K562 (cell line): ENCODE data around the gene GLYATL1. TPM values are rescaled to one million over a fixed set of nuclear protein-coding genes. Genes with fewer than 3 reads are reported as not detected.

ENCODE experiments used
- ATAC-seq: fragments of 200-7000 bp; cut with Tn5 transposase; 3 replicates; pipeline ENCODE4 v1.9.1; 2020; ENCODE audit warnings: moderate library complexity
- BruUV-seq: library from RNA; stranded (reverse); fragments of 400-500 nt; replicated peaks from 2 replicates; lab custom pipeline; 2021; lab: Mats Ljungman, UMichigan
- CTCF ChIA-PET: fragments of 300-600 bp; formaldehyde crosslinking; extraction: SDS; loops from one replicate; lab custom pipeline; 2021; ENCODE audit warnings: low intra/inter-chr PET ratio; lab: Yijun Ruan, JAX
- POLR2A ChIA-PET: fragments of 300-600, 350-650 bp; sonication (Branson Sonifier 250); formaldehyde crosslinking; extraction: SDS; loops from one replicate; lab custom pipeline; 2021; ENCODE audit warnings: antibody characterized with exemption, inconsistent platforms; lab: Yijun Ruan, JAX
- DNase-seq, 4 experiments: peaks; one replicate each; pipeline versions ENCODE4 v3.0.0 to v3.0.0-alpha.2; 2011 to 2018; ENCODE audit warnings: low spot score in 3 of 4, mixed read lengths in 3 of 4; ENCODE audit errors: extremely low read depth in 1 of 4
- FAIRE-seq: peaks from 2 replicates; lab custom pipeline; 2011; peaks lifted over from hg19 to GRCh38; lab: Jason Lieb, UNC
- H2AFZ ChIP-seq: 2 replicates; pipeline ENCODE4 v1.6.0; 2011; ENCODE audit warnings: low read depth, low read length, control low read depth, inconsistent platforms
- H3K27ac ChIP-seq: fragments of 200-600 bp; 3 replicates; pipeline ENCODE4 v1.8.0; 2011; ENCODE audit warnings: low read depth, mild to moderate bottlenecking, control low read depth, inconsistent platforms, low read length, moderate library complexity, mixed read lengths; ENCODE audit errors: extremely low read depth
- H3K27me3 ChIP-seq, 2 experiments: fragments of 300-600 bp in 1 of 2; 2 replicates in 1 of 2; 3 replicates in 1 of 2; pipeline versions ENCODE4 v1.6.0 to v1.8.0; 2011; ENCODE audit warnings: inconsistent platforms in 2 of 2, low read length in 2 of 2, mild to moderate bottlenecking in 1 of 2, mixed read lengths in 1 of 2, moderate library complexity in 1 of 2; ENCODE audit not compliant: control insufficient read depth in 2 of 2, insufficient read depth in 2 of 2
- H3K36me3 ChIP-seq: fragments of 300-600 bp; 3 replicates; pipeline ENCODE4 v1.8.0; 2011; ENCODE audit warnings: mild to moderate bottlenecking, low read length, inconsistent platforms; ENCODE audit not compliant: control insufficient read depth, insufficient read depth
- H3K4me1 ChIP-seq, 2 experiments: fragments of 200-600 bp in 1 of 2; replicated peaks in 1 of 2; 2 replicates in 1 of 2; 3 replicates in 1 of 2; pipeline versions ENCODE4 v1.5.1 to v1.8.0; 2011; ENCODE audit warnings: inconsistent platforms in 2 of 2, low read length in 2 of 2, mild to moderate bottlenecking in 1 of 2, mixed read lengths in 1 of 2, moderate library complexity in 1 of 2; ENCODE audit not compliant: control insufficient read depth in 2 of 2, insufficient read depth in 2 of 2
- H3K4me2 ChIP-seq: 2 replicates; pipeline ENCODE4 v1.6.1; 2011; ENCODE audit warnings: low read length, control low read depth, inconsistent platforms, mixed read lengths; ENCODE audit not compliant: insufficient read depth
- H3K4me3 ChIP-seq: fragments of 200-600 bp; sonication (generic), shearing (Covaris generic); 2 replicates; pipeline ENCODE4 v1.5.1; 2016; ENCODE audit warnings: control low read depth, inconsistent platforms
- H3K79me2 ChIP-seq: fragments of 200-600 bp; 3 replicates; pipeline ENCODE4 v1.8.0; 2011; ENCODE audit warnings: low read length, inconsistent platforms; ENCODE audit not compliant: control insufficient read depth, insufficient read depth
- H3K9ac ChIP-seq, 2 experiments: 2 replicates each; pipeline versions ENCODE4 v1.6.0 to v1.6.1; 2011; ENCODE audit warnings: low read depth in 2 of 2, low read length in 2 of 2, control low read depth in 1 of 2, inconsistent platforms in 1 of 2, mild to moderate bottlenecking in 1 of 2, mixed read lengths in 1 of 2; ENCODE audit not compliant: insufficient read depth in 1 of 2
- H3K9me1 ChIP-seq: one replicate; pipeline ENCODE4 v1.6.0; 2011; ENCODE audit warnings: inconsistent platforms, mild to moderate bottlenecking, low read length, moderate library complexity; ENCODE audit not compliant: control insufficient read depth, insufficient read depth
- H3K9me3 ChIP-seq: replicated peaks from 2 replicates; pipeline ENCODE4 v1.5.1; 2011; ENCODE audit warnings: low read depth, low read length, inconsistent platforms; ENCODE audit not compliant: control insufficient read depth, insufficient read depth
- H4K20me1 ChIP-seq: replicated peaks from 2 replicates; pipeline ENCODE4 v1.6.1; 2011; ENCODE audit warnings: low read length, inconsistent platforms, mixed read lengths; ENCODE audit not compliant: control insufficient read depth, insufficient read depth
- CAMTA2 ChIP-seq: fragments of 250-450 bp; sonication (Bioruptor Pico); conservative IDR thresholded peaks from 2 replicates; pipeline ENCODE4 v1.5.1; 2022
- FOXO4 ChIP-seq: fragments of 450-650 bp; formaldehyde crosslinking; IDR thresholded peaks from 2 replicates; pipeline ENCODE4 v1.4.0; 2020; ENCODE audit warnings: mild to moderate bottlenecking, moderate library complexity
- HMG20B ChIP-seq: fragments of 250-450 bp; sonication (Bioruptor Pico); IDR thresholded peaks from 2 replicates; pipeline ENCODE4 v1.5.0; 2021; ENCODE audit warnings: mild to moderate bottlenecking
- HNRNPH1 ChIP-seq: fragments of 200-400 bp; formaldehyde crosslinking; optimal IDR thresholded peaks from 2 replicates; pipeline ENCODE3; 2017; ENCODE audit warnings: low read depth, mild to moderate bottlenecking, low read length, moderate library complexity
- LCOR ChIP-seq: sonication (generic); formaldehyde crosslinking; IDR thresholded peaks from 2 replicates; pipeline ENCODE4 v1.8.0; 2022; ENCODE audit warnings: mild to moderate bottlenecking, missing genetic modification reagents
- POLR2AphosphoS5 ChIP-seq: IDR thresholded peaks from 2 replicates; pipeline ENCODE4 v1.6.1; 2011; ENCODE audit warnings: mild to moderate bottlenecking, low read depth, low read length, moderate library complexity; ENCODE audit not compliant: control insufficient read depth, insufficient read depth
- POLR2B ChIP-seq: fragments of 450-650 bp; IDR thresholded peaks from 2 replicates; pipeline ENCODE4 v1.6.1; 2018; ENCODE audit warnings: low read depth; ENCODE audit not compliant: partially characterized antibody
- RNF2 ChIP-seq: sonication (generic); IDR thresholded peaks from 2 replicates; pipeline ENCODE4 v1.6.1; 2016
- SIN3A ChIP-seq, 2 experiments: fragments of 150-350 bp in 1 of 2; IDR thresholded peaks; 2 replicates each; pipeline ENCODE4 v1.6.1; 2011 to 2016; ENCODE audit warnings: borderline replicate concordance in 2 of 2, low read depth in 2 of 2, low read length in 2 of 2, mild to moderate bottlenecking in 2 of 2, moderate library complexity in 2 of 2; ENCODE audit not compliant: control insufficient read depth in 1 of 2
- SMAD1 ChIP-seq: fragments of 150-350 bp; IDR thresholded peaks from 2 replicates; pipeline ENCODE4 v1.6.1; 2014; ENCODE audit warnings: low read length, low read depth; ENCODE audit not compliant: partially characterized antibody
- SMARCB1 ChIP-seq: IDR thresholded peaks from 2 replicates; pipeline ENCODE4 v1.6.1; 2011; ENCODE audit warnings: improper control_type of control experiment, low read depth; ENCODE audit not compliant: insufficient read length
- STAT5B ChIP-seq: fragments of 250-450 bp; sonication (Bioruptor Pico); IDR thresholded peaks from 2 replicates; pipeline ENCODE4 v1.8.0; 2021; ENCODE audit warnings: mild to moderate bottlenecking, inconsistent platforms
- TEAD4 ChIP-seq, 2 experiments: sonication (generic) in 1 of 2; formaldehyde crosslinking in 1 of 2; IDR thresholded peaks; 2 replicates each; pipeline versions ENCODE4 v1.6.1 to v1.8.0; 2012 to 2022; ENCODE audit warnings: borderline replicate concordance in 1 of 2, inconsistent platforms in 1 of 2, low read length in 1 of 2, mild to moderate bottlenecking in 1 of 2, missing genetic modification reagents in 1 of 2
- U2AF1 ChIP-seq: fragments of 200-400 bp; formaldehyde crosslinking; optimal IDR thresholded peaks from 2 replicates; pipeline ENCODE3; 2017; ENCODE audit warnings: mild to moderate bottlenecking, low read depth, low read length, moderate library complexity
- ZBTB34 ChIP-seq: fragments of 250-450 bp; sonication (Bioruptor Pico); IDR thresholded peaks from 2 replicates; pipeline ENCODE4 v1.8.0; 2021; ENCODE audit warnings: mild to moderate bottlenecking, moderate library complexity
- ZNF282 ChIP-seq: sonication (generic); formaldehyde crosslinking; IDR thresholded peaks from 2 replicates; pipeline ENCODE4 v1.8.1; 2023; ENCODE audit warnings: missing genetic modification reagents
- ZNF311 ChIP-seq: fragments of 250-450 bp; sonication (Bioruptor Pico); IDR thresholded peaks from 2 replicates; pipeline ENCODE4 v1.4.0; 2020; ENCODE audit warnings: mild to moderate bottlenecking, moderate library complexity
- ZNF589 ChIP-seq: fragments of 200-800 bp; sonication (Bioruptor generic); IDR thresholded peaks from 2 replicates; pipeline ENCODE4 v1.6.1; 2016; ENCODE audit warnings: low read depth, missing genetic modification characterization, missing compliant biosample characterization
- ZNF717 ChIP-seq: fragments of 250-450 bp; sonication (Bioruptor Pico); IDR thresholded peaks from 2 replicates; pipeline ENCODE4 v1.5.0; 2021
- ZNF780A ChIP-seq: fragments of 250-450 bp; sonication (Bioruptor Pico); IDR thresholded peaks from 2 replicates; pipeline ENCODE4 v1.5.0; 2021; ENCODE audit warnings: mild to moderate bottlenecking
- in situ Hi-C: fragments of 300-500 bp; cut with MboI; formaldehyde crosslinking; loops from 4 replicates; pipeline ENCODE4 v1.15.0; 2018; ENCODE audit warnings: inconsistent platforms, mixed read lengths
- intact Hi-C: fragments of 100-400 bp; cut with micrococcal nuclease; formaldehyde crosslinking; loops from 2 replicates; pipeline ENCODE4 v1.14.2; 2022
- polyA plus RNA-seq, 8 experiments: library from polyadenylated mRNA; depleted of rRNA in 4 of 8; stranded (reverse) in 5 of 8; unstranded in 3 of 8; fragments of >200 nt; fragmentation: Nextera tagmentation in 2 of 8; fragmentation: Illumina TruSeq in 1 of 8; extraction: Ambion mirVana in 2 of 8; extraction: Trizol in 1 of 8; gene quantifications; 2 replicates each; pipeline versions ENCODE4 v1.2.1 to v1.2.3, GENCODE V29; 2011 to 2014; ENCODE audit warnings: inconsistent platforms in 1 of 8, missing spikeins in 1 of 8
- total RNA-seq, 7 experiments: library from RNA; depleted of rRNA in 6 of 7; stranded (reverse); fragments of >200 nt in 6 of 7; fragmentation: Illumina TruSeq in 2 of 7; extraction: Trizol in 2 of 7; gene quantifications; 2 replicates each; pipeline versions ENCODE4 v1.2.1 to v1.2.3, GENCODE V29; 2011 to 2021; ENCODE audit warnings: low replicate concordance in 1 of 7

GLYATL1 gene
- total and polyA plus RNA-seq, 9 of the 15 experiments (the other 6 are each of a cell fraction or from before 2014, with no cell fraction given) = not detected

DNA sequence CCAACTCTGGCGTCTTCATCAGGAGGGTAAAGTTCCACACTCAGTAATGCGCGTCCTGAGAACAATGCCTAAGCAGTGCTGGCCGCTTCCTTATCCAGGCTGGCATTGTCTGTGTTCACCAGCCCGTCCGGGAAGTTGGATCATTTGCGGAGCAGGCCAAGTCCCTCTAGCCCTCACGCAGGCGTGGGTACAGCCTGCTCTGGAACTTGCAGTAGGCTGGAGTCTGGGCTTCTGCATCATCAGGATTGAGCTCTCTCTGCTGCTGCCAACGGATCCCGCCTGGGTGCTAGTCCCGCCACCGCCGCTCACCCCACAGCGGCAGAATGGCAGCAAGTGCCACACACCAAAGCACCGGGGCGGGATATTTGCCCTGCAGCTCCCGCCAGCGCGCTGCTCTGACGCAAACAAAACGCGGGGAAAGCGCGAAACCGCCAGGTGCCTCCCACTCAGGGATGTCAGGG lies 29.0 kb downstream of the GLYATL1 start (continued):
- no peak for TF ChIP-seq HMG20B (CRISPR knock-in tag)

- DNase-seq = no peak
- POLR2A ChIA-PET = no interaction called here
- Histone ChIP-seq H3K9me3 (no peaks in the 10 kb centered on the region), H3K9ac (no peak overlapping the region), H4K20me1 (no peaks in the 10 kb centered on the region), H3K27ac (no peak overlapping the region), H3K79me2 (no peaks in the 10 kb centered on the region), H3K4me3 (no peak overlapping the region), H3K4me1 (no peaks in the 10 kb centered on the region), H3K9me1 (no peaks in the 10 kb centered on the region), H3K27me3 (no peaks in the 10 kb centered on the region), H2AFZ (no peak overlapping the region), H3K36me3 (no peaks in the 10 kb centered on the region), H3K4me2 (no peak overlapping the region)
- intact Hi-C loops = no loop called here
- no TSS peak for BruUV-seq
- in situ Hi-C loops = no loop called here
- TF ChIP-seq STAT5B = no peak
- no peak for TF ChIP-seq CAMTA2 (CRISPR knock-in tag)
- TF ChIP-seq HNRNPH1 = no peak
- no peak for TF ChIP-seq U2AF1
- TF ChIP-seq HMG20B (CRISPR knock-in tag) = no peak
- no peak for TF ChIP-seq LCOR
- no peak for TF ChIP-seq SIN3A (IDR thresholded peaks at IDR 0.05; ENCODE audit: borderline replicate concordance in 2 of 2, control insufficient read depth in 1 of 2, low read depth in 2 of 2, low read length in 2 of 2)
- no peak for TF ChIP-seq POLR2B
- TF ChIP-seq ZNF311 (CRISPR knock-in tag) = no peak
- TF ChIP-seq ZBTB34 (CRISPR knock-in tag) = no peak
- no peak for TF ChIP-seq ZNF717
- TF ChIP-seq SMARCB1 = no peak
- no peak for TF ChIP-seq ZNF589
- no peak for TF ChIP-seq SMAD1
- no peak for TF ChIP-seq RNF2
- TF ChIP-seq ZNF780A (CRISPR knock-in tag) = no peak
- TF ChIP-seq TEAD4 (IDR thresholded peaks at IDR 0.05; ENCODE audit: low read length) = no peak
- no peak for TF ChIP-seq TEAD4 (CRISPR knock-in tag; IDR thresholded peaks at IDR 0.05; ENCODE audit: borderline replicate concordance)
- TF ChIP-seq ZNF282 (CRISPR knock-in tag) = no peak
- TF ChIP-seq FOXO4 (CRISPR knock-in tag) = no peak
- TF ChIP-seq POLR2AphosphoS5 = no peak
- no peak for ATAC-seq
- no peak for FAIRE-seq
- CTCF ChIA-PET = no interaction called here
Observed at GRCh38 chr11:58977470-58977869, 38.2 kb downstream of the GLYATL1 start.
